SK-N-SH (cell line): Measurements from ENCODE around the gene SCG2.

Experiments used
- CHD2 ChIP-seq: fragments of 150-350 bp; IDR thresholded peaks from 2 replicates; pipeline ENCODE4 v1.6.1; 2018; ENCODE audit warnings: low read length; ENCODE audit not compliant: partially characterized antibody
- CTCF ChIP-seq: fragments of 200-600 bp; sonication (generic); IDR thresholded peaks from 2 replicates; pipeline ENCODE4 v1.6.1; 2017; ENCODE audit warnings: antibody characterized with exemption, mild to moderate bottlenecking, moderate library complexity
- ELF1 ChIP-seq: IDR thresholded peaks from 2 replicates; pipeline ENCODE4 v1.4.0; 2012
- GATA2 ChIP-seq: sonication (generic); formaldehyde crosslinking; IDR thresholded peaks from 2 replicates; pipeline ENCODE4 v1.5.0; 2020; ENCODE audit warnings: mild to moderate bottlenecking, missing genetic modification reagents
- NFIC ChIP-seq: IDR thresholded peaks from 2 replicates; pipeline ENCODE4 v1.4.0; 2012; ENCODE audit warnings: borderline replicate concordance

GRCh38 chr2:223634238-223634637 is 32.1 kb upstream of the SCG2 start:
- TF ChIP-seq CTCF (no peak), CHD2 (no peak), NFIC (no peak), ELF1 (no peak), GATA2 (no peak)
